Measurements from ENCODE around the gene SPN.
"Not testable (repeated sequence)": the region's sequence is repeated elsewhere in the genome, so short reads cannot be mapped to it uniquely, and the experiment has no call there.

SPN gene

DNA sequence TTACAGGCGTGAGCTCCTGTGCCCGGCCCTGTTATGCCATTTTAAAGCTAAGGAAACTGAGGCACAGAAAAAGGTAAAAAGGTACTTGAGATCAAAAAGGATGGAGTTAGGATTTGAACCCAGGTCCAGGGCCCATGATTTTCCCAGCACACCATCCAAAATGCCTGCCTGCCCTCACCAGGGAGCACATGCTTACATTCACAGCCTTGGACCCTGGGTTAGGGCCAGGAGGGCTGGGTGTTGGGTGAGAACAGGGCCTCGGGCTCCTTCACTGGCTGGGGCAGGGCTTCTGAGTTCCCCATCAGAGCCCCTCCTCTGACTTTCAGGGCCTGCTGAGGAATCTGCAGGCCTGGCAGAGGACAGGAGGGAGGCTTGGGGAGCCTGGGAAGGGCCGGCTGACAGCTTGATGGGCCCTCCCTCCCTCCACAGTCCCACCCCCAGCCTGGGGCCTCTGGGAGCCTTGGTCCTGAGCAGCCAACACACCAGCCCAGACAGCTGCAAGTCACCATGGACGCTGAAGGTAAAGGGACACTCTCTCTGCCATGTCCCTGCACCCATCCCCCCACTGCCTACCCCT, 15.7 kb downstream of the SPN start, which contains the start of gene QPRT:
Gene QPRT (plus strand): TSS at position 490 of the 577 bp plus-strand sequence. CDS start 18 bp downstream, at position 508.
- no peak for DNase-seq

DNA sequence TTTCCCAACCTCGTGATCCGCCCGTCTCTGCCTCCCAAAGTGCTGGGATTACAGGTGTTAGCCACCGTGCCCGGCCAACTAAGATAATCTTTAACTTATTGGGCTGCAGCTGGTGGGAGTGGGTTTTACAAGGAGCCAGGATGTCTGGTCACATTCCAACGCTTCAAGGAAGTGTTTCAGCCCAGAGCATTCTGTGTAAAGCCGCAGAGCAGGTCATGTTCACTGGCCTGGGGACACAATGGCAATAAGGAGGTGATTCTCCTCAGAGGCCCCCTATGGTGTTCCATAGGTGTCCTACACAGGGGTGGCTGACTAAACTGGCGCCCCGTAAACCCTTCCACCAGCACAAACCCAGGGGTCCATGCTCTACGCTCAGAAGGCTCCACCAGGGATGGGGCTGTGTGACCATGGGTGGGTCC, 17.1 kb downstream of the SPN start:
- DNase-seq: no peak

DNA sequence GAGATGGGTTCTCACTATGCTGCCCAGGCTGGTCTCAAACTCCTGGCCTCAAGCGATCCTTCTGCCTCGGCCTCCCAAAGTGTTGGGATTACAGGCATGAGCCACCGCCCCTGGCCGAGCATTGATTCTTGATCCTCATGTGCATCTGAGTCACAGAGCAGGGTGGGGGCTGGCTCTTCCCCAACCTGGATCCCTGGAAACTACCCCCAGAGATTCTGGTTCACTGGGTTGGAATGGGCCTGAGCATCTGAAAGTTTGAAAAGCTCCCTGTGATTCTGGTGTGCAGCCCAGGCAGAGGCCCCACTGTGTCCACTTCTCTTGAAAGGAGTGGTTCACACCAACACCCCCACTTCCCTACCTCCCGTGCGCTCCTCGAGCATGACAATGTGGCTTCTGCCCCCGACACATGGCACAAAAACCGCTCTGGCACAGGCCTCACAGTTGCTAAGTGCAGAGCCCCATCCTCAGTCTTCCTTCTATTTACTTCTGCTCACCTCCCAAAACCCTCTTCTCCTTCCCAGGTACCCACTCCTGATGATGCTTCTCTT, 20.6 kb downstream of the SPN start:
- no peak for DNase-seq

DNA sequence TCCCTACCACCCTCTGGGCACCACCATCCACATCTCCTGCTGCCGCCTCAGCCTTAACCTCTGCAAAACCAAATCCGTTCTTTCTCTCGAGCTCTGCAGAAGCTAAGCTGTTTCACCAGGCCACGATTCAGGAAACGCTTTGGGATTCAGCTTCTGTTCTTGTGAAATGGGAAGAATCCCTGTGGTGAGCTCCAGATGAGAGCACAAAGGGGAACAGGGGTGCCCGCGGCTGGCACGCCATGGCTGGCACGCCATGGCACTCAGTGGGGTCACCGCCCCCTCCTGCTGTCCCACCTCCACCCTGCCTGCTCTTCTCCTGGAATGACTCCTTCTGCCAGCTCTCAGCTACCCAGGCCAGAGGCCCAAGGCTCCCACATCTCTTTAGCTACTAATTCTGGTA, 21.6 kb downstream of the SPN start:
- no peak for DNase-seq

DNA sequence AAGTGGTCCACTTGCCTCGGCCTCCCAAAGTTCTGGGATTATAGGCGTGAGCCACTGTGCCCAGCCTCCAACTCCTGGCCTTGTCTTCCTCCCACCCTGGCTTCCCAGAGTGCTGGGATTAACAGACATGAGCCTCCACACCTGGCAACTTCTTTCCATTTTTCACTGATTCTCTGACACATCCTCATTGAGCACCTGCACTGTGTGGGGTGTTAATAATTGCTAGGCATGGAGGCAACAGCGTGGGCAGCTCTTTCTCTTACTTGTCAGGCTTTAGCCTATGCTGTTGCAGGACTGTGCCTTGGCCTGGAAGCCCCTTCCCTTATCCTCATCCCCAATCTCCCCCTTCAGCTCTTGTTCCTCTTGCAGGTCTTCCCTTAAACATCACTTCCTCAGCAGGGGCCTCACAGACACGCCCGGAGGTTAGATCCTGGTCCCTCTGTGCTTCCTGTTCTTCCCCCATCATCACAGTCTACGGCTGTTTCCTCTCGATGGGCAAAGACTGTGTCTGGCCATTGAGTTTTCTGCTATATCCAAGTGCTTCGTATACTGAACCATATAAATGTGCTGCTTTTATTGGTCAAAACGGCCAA, 23.8 kb downstream of the SPN start:
- DNase-seq: no peak

DNA sequence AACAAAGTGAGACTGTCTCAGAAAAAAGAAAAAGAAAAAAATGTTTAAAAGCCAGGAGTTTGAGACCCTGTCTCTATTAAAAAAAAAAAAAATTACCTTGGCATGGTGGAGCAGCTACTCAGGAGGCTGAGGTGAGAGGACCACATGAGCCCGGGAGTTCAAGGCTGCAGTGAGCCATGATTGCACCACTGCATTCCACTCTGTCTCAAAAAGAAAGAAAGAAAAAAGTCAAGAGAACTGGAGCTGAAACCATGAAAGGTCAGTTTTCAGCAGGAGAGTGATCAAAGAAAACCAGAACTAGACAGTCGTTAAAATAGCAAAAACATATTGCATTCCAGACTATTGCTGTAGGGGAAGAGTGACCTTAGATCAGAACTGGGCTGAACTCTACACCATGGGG, 24.7 kb downstream of the SPN start:
- DNase-seq: no peak

DNA sequence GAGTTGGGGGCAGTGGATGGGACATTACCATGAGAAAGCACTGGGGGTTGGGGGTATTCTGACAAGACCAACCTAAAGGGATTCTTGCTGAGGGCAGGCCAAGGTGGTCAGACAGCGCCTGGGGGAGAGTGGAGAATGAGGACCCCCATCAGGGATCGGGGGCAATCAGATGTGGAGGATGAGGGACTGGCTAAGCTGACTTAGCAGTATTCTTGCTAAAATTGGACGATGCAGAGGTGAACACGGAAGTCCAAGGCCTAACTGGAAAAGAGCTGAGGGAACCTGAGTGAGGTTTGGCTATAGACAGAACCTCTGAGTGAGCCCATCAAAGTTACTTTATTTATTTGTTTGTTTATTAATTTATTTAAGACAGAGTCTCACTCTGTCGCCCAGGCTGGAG, 25.1 kb downstream of the SPN start:
- DNase-seq: no peak

DNA sequence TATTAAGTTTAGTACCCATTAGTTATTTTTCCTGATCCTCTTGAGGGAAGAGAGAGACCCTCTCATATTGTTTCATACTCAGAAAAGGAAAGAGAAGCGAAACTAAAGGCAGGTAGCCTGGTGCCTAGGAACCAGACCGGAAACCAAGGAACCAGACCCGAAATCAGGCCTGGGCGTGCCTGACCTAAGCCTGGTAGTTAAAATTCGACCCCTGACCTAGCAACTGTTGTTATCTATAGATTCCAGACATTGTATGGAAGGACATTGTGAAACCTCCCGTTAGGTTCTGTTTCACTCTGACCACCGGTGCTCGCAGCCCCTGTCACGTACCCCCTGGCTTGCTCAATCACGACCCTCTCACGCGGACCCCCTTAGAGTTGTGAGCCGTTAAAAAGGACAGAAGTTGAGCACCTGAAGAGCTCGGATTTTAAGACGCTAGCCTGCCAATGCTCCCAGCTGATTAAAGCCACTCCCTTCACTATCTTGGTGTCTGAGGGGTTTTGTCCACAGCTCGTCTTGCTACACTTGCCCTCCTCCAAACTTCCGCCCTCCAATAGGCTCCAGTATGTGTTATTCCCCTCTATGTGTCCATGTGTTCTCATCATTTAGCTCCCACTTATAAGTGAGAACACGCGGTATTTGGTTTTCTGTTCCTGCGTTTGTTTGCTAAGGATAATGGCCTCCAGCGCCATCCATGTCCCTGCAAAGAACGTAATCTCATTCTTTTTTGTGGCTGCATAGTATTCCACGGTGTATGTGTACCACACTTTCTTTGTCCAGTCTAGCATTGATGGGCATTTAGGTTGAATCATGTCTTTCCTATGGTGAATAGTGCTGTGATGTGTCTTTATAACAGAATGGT, 26.7 kb downstream of the SPN start:
- DNase-seq: not testable (repeated sequence)

DNA sequence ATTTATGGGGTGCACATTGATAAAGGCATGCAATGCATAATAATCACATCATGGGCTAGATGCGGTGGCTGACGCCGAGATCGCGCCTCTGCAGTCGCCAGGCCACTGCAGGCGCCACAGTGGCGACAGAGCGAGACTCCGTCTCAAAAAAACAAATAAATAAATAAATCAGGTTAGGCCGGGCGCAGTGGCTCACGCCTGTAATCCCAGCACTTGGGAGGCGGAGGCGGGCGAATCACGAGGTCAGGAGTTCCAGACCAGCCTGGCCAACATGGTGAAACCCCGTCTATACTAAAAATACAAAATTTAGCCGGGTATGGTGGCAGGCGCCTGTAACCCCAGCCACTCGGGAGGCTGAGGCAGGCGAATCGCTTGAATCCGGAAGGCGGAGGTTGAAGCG, 29.6 kb downstream of the SPN start:
- not testable (repeated sequence) for DNase-seq

DNA sequence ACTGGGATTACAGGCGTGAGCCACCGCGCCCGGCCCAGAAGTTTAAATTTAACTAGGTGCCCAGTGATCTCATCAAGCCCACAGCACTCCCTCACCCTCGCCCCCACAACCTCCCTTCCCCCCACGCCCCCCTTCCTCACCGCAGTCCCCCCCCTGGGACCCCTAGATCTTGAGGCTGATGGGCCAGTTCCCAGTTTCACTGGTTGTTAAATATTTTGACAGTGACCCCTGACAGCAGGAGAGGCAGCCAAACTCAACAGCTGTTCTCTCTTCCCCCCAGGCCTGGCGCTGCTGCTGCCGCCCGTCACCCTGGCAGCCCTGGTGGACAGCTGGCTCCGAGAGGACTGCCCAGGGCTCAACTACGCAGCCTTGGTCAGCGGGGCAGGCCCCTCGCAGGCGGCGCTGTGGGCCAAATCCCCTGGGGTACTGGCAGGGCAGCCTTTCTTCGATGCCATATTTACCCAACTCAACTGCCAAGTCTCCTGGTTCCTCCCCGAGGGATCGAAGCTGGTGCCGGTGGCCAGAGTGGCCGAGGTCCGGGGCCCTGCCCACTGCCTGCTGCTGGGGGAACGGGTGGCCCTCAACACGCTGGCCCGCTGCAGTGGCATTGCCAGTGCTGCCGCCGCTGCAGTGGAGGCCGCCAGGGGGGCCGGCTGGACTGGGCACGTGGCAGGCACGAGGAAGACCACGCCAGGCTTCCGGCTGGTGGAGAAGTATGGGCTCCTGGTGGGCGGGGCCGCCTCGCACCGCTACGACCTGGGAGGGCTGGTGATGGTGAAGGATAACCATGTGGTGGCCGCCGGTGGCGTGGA, 31.5 kb downstream of the SPN start:
- DNase-seq: no peak

DNA sequence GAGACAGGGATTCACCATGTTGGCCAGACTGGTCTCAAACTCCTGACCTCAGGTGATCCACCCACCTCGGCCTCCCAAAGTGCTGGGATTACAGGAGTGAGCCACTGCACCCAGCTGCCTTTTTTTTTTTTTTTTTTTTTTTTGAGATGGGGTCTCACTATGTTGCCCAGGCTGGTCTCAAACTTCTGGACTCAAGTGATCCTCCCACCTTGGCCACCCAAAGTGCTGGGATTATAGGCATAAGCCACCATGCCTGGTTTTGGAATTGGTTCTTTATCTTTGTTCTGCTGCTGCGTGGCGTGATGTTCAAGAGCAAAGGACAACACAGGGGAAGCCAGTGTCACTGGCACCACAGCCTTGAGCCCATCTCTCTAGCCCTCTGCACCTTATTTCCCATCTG, 32.6 kb downstream of the SPN start:
- DNase-seq: not testable (repeated sequence)

DNA sequence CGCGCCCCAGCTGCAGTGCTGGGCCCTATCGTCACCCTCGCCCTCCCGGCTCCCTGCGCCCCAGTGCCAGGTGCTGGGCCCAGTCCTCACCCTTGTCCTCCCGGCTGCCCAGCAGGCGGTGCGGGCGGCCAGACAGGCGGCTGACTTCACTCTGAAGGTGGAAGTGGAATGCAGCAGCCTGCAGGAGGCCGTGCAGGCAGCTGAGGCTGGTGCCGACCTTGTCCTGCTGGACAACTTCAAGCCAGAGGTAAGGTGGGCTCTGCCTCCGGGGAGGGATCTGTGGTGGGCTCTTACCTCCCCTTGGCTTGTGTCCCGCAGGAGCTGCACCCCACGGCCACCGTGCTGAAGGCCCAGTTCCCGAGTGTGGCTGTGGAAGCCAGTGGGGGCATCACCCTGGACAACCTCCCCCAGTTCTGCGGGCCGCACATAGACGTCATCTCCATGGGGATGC, 33.9 kb downstream of the SPN start:
- no peak for DNase-seq

DNA sequence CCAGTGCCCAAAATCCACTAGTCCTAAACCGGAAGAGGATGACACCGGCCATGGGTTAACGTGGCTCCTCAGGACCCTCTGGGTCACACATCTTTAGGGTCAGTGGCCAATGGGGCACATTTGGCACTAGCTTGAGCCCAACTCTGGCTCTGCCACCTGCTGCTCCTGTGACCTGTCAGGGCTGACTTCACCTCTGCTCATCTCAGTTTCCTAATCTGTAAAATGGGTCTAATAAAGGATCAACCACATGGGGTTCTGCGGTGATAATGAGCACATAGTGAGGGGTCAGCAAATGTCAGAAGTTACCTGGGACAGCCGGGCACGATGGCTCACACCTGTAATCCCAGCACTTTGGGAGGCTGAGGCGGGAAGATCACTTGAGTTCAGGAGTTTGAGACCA, 34.3 kb downstream of the SPN start:
- no peak for DNase-seq

DNA sequence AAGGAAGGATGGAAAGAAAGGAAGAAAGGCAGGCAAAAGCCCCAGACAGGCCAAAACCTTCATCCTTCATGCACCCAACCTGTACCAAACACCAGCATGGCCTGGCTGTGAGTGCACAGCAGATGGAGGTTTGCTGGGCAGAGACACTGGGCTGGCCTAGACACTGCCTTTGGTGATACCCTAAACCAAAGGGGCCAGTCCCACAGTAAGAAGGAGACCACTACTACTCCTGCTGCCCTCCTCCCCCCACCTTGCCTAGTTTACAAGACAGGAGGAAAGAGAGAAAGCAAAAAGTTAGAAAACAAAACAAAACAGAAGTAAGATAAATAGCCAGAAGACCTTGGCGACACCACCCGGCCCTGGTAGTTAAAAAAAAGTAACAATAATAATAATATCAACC, 35.0 kb downstream of the SPN start:
- DNase-seq: no peak

DNA sequence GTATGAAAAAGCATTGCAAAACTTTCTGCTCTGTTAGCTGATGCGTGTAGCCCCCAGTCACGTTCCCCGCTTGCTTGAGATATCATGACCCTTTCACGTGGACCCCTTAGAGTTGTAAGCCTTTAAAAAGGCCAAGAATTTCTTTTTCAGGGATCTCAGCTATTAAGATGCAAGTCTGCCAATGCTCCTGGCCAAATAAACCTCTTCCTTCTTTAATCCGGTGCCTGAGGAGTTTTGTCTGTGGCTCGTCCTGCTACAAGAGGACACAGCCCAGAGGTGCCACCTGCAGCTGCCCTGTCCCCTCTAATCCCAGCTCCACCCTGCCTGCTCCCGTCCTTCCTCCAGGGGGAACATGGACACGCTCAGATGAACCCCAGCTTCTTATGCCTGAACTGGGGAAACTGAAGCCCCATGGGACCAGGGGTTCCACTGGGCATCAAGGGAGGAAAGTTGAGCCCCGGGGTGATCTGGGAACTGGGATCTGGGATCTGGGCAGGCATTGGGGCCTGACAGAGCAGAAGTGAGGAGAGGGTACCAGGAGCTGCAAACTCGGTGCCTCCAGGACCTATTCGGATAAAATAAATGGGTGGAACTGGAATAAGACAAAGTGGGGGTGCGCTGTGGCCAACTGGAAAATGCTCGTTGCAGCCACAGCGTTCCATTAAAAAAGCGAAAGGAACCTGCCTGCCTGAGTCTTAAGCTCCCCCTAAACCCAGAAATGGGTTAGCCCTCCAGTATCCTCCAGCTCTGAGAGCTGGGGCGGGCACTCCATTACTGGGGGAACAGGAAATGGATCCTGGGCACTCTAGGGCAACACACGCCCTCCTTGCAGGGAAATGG, 35.7 kb downstream of the SPN start:
- DNase-seq: no peak

DNA sequence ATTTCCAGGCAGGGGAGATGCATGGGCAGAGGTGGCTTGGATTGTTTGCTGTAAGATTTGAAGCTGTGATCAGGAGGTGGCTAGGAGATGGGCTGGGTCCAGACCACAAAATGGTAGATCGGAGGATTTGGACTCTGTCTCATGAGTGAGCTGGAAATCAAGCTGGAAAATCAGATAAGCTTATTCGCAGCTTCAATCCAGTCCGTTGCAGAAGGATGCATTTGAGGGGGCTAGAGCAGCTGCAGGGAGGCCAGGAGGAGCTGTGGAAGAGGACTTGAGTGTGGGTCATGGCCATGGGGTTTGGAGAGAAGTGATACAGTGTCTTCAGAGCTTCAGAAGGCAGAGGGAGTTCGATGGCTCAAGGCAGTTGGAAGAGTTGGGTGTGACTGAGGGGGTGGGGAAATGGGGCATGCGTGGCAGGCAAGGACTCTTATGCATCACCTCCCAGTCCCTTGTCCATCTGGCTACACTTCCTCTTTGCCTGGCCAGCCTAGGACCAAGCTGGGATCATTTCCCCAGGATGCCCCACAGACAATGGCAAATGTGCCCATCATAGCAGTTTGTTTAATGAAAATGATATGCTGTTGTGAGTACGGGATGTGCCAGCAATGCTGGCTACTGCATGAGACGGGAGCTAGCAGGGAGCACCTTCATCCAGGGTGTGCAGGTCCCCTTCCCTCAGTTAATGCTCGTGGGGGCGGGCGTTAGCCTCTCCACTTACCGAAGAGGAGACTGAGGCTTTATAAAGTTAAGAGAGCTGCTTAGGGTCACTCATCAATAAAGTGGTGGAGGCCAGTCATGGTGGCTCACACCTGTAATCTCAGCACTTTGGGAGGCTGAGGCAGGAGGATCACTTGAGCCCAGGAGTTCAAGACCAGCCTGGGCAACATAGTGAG, 36.5 kb downstream of the SPN start:
- no peak for DNase-seq

DNA sequence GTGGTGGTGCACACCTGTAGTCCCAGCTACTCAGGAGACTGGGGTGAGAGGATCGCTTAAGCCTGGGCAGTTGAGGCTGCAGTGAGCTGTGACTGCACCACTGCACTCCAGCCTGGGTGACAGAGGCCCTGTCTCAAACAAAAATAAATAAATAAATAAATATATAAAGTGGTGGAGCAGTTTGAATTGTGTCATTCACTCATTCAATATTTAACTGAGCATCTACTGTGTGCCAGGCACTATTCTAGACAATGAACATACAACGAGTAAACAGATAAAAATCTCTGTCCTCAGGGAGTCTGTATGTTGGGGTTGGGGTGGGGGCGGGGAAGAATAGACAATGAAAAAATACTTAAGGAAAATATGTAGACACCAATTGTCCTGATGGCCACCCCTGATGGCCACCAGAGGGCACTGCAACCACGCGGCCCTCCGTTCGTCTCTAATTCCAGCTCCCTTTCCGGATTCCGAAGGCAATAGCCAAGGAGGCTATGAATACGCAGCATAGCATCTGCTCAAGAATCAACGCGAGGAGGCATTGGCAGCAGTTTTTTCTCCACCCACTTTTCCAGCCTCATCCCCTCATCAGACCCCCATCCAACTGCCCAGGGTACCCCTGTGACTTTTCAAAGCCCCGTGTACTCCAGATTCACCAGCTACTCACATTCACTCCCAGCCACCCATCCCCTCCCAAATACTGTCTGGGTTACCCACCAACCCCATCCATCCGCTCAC, 37.4 kb downstream of the SPN start:
- DNase-seq: peak; percentile 76

DNA sequence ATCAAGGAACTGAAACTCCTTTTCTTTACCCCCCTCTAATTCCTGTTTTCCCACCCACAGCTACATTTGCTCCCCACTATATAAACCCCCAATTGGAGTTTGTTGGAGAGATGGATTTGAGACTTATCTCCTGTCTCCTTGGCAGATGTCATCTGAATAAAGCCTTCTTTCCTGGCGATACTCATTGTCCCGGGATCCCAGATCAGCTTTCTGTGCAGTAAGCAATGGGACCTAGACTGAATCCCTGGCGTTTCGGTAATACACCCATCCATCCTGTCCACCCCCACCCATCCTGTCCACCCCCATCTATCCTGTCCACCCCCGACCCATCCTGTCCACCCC, 38.1 kb downstream of the SPN start:
- no peak for DNase-seq

DNA sequence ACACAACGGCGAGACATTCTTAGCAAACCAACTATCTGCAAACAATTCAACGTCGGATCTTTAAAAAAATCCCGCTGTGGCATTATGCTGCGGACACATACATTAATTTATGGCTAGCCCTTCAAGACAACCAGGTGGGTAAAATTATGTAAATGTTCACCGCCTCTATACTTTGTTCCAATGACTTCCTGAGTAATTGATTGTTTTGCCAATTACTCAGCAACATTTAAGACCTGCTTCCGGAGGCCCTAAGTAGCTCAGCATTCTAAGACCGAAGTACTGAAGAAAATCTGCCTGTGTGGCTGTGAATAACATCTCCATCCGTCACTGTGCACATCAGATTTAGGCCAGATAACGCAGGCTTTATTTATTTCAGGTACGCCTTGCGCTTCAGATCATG, 39.2 kb downstream of the SPN start:
- DNase-seq: no peak

DNA sequence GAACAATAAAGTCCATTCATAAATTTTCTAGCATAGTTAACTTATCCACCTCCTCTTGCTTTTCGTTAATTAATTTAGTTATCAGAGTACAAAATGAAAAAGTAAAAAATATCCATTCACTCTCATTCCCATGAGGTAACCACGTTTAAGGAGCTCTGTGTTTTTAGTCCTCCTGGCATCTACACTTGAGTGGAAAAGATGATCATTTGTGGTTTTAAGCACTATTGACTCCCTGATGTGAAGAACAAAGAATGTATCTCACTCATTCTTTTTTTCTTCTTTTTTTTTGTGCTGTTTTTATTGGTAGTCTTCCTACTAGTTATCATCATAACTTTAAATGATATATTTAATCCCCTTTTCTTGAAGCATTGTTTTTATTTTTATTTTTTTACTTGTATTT, 42.0 kb downstream of the SPN start:
- DNase-seq: peak; percentile 35

All from DMS79 treated with DMSO at 0.1 percent for 48 hours (cell line).